GM21619 (cell line): ENCODE data around the gene CMYA5.
"Not testable (repeated sequence)": the region's sequence is repeated elsewhere in the genome, so short reads cannot be mapped to it uniquely, and the experiment has no call there.

ENCODE experiments used
- ATAC-seq: cut with Tn5 transposase; IDR thresholded peaks from one replicate; pipeline ENCODE4 v1.9.1; 2021; ENCODE audit not compliant: unreplicated experiment

The CMYA5 gene

DNA sequence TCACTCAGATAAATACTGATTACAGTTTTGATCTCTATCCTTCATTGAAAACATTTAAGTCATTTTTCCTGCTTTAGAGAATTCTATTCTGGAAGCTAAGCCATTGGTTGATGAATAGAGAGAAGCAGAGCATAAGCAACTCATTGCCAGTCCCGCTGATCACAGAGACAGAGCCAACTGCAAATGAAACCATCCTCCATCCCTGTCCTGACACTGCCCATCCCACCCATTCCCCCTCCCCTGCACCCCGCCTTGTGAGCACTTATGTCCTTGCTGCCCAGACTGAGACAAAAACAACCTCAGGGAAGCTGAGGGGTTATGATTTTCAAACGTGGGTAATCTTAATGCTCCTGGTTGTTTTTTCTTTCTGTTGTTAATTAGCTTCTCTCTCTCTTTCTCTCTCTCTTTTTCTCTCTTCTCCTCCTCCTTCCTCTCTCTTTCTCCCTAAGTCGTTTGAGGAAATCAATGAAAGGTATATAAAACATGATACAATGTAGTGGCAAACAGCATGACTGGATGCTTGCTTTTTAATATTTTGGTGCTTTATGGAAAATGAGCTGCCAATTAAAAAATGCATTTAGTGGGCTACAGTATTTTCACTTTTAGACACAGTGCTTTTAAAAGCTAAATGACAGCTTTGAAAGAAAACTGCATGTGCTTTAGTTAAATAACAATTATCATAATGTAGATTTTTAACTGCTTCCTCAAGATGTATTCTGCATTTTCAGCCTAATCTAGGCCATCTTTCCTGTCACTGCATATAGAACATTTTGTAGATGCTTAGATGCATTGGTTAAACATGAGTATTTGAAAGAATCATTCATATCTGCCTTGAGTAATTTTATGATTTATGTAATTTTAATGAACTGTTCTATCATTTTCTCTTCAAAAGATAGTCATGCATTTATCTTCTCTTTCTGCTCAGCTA, 57.3 kb downstream of the CMYA5 start:
- ATAC-seq = no peak

DNA sequence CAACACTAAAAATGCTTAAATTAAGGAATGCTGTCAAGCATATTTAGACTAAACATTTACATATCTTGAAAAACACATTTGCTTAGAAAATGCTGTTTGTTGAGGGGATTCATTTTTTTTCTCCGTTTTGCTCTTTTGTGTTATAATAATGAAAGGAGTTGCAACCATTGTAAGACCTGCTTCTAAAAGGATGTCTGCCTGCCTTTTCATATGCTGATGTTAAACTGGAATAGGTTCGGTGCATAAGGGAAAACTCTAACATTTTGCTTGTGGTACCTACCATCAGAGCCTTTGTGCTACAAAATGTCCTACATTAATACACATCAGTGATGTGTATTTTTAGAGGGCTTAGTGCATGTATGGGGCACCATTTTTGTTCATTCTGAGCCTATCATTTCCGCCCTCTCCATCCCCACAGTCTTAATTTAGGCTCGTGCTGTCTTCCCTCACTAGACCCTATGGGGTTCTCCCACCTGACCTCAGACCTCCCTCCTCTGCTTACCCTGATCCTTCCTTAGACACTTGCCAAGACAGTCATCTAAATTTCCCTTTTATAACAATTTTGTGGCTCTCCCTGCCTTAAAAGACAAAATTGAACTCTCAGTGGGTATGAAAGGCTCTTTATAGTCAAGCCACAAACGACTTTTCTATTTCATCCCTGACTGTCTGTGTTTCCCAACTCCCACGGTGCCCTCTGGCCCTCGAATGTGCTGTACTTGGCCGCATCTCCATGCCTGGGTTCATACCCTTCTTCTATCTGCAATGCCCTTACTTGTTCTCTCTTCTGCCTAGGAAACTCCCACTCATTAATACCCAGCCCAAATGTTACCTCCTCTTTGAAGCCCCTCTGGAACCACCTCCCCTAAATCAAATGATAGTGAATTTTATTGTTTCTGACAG, 61.2 kb downstream of the CMYA5 start:
- ATAC-seq = no peak

- ATAC-seq = no peak
These were observed 63.5 kb downstream of the CMYA5 start for GRCh38 chr5:79753092-79753491.

DNA sequence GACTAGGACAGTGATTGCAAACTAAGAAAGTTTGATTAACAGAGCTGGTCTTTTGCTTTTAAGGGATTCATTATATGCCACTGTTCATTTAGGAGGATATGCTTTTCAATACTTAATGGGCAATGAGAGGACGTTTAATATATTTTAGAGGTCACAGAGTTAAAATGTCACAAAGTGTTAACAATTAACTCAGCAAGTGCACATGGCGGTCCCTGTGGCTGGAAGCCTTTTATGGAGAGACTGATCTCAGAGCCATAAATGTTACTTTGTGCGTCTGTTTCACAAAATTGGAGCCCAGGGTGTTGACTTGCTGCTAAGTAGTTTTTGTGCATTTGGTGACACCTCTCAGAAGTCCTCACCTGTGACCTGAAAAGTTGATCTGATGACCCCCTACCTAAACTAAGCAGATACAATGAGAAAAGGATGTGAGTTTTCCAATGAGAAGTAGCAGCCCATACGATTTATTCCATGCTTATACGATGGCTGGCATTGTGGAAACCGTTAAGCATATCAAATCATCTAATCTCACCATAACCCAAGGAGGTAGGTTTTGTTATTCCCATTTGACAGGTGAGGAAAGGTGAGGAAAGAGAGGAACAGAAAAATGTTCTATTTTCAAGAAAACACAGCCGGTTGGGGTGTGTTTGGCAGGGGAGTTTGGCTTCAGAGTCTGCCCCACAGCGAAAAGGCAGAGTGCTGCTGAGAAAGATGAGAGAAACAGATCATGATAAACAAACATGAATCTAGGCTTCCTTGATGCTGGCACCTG, 64.4 kb downstream of the CMYA5 start:
- no peak for ATAC-seq

DNA sequence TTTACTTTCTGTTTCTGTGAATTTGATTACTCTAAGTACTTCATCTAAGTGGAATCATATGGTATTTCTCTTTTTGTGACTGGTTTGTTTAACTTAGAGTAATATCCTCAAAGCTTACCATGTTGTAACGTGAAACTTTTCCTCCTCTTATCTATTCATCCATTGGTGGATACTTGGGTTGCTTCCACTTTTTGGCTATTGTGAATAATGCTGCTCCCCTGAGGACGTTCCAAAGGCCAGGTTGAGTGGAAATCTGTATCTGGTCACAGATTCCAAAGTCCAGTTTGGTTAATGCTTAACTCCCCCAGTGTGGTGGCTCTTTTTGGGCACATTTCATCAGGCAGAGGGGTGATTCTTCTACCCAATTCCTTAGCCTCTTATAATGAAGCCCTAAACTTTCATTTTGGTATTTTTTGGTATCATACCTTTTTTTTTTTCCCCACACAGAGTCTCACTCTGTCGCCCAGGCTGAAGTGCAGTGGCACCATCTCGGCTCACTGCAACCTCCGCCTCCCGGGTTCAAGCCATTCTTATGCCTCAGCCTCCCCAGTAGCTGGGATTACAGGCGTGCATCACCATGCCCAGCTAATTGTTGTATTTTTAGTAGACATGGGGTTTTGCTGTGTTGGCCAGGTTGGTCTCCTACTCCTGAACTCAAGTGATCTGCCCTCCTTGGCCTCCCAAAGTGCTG, 65.4 kb downstream of the CMYA5 start:
- ATAC-seq = no peak

GRCh38 chr5:79756076-79756475, 66.4 kb downstream of the CMYA5 start:
- ATAC-seq = no peak

DNA sequence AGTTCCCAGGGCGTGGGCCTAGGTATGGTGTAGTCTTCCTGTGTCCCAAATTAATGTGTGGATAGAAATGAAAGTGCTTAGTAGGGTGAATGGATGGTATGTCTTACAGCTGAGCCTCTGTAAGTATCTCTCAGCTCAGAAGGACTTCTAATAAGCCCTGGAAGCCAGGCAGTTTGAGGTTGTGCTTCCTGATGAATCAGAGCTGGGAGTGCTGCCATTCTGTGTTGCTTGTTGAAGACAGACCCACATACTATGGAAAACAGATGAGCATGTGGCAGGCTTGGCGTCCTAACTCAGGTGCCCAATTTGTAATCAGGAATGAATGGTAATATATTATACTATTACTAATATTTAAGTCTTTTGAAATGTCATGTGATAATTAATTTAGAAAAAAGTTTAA, 69.8 kb downstream of the CMYA5 start:
- no peak for ATAC-seq

DNA sequence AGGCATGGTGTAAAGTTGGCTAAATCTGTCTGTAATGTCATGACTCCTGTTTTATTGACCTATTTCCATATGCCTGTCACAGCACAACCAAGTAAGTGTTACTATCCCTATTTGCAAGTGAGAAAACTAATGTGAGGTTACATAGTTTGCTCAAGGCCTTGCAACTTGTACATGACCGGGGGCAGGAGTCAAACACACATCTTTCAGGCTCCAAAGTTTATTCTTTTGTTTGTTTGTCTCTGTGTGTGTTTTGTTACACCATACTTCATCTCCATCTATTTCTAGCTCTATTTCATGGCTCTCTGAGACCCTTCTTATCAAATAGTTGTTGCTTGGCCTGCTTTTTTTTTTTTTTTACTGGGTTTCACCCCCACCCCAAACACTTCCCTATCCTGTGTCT, 70.2 kb downstream of the CMYA5 start:
- ATAC-seq = no peak

GRCh38 chr5:79762929-79763328, 73.3 kb downstream of the CMYA5 start:
- no peak for ATAC-seq

GRCh38 chr5:79764147-79764546, 74.5 kb downstream of the CMYA5 start:
- not testable (repeated sequence) for ATAC-seq

DNA sequence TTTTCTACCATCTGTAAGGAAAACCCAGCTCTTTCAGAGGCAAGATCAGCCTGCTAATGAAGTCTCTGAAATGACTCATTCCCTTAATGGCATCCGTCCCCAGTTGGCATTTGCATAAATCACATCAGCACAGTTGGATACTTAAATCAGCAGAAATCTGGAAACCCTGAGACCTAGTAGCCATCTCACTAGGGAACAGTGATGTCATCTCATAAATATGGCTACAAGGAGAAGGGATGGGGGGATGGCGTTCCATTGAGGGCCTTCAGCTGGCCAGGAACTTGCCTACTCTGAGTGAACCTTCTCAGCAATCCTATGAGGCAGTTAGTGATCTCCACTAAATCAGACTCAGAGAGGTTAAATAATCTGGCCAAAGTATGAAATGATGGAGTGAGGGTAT, 81.8 kb downstream of the CMYA5 start:
- ATAC-seq = no peak

DNA sequence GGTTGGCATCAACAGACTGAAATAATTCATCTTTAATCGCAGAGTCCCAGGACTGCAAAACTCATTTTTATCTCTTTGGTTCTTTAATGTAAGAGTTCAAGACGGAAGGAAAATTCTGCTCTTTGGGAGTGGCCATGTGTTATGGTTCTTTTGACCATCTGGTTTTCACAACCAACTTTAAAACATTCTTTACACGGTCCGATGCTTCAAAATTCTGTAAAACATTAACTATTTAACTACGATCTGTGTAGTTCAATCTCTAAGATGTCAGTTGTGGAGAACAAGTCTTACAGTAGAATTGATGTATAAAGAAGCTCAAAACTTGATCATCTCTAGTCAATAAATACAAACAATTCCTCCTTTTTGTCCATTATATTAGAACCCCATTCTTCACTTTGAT, 83.0 kb downstream of the CMYA5 start:
- no peak for ATAC-seq

- no peak for ATAC-seq
These were observed 84.0 kb downstream of the CMYA5 start for GRCh38 chr5:79773612-79774011.

GRCh38 chr5:79774171-79774854, 84.7 kb downstream of the CMYA5 start:
- no peak for ATAC-seq

DNA sequence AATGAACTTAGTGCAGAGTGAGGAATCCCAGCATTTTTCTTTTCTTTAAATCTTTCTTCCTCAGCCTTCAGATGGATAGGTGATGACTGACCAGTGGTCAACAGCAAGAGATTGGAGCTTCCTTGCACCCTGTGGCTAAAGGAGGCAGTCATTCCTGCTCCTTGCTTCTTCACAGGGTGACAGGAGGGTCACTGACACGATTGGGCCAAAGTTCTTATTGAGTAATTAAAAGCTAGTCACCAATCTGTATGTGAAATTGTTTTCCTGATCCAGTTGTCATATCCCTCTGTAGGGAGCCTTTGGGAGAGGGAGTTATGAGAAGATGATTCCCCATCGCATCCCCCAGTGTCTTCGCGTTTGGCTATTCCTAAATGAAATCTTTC, 85.2 kb downstream of the CMYA5 start:
- ATAC-seq = no peak

DNA sequence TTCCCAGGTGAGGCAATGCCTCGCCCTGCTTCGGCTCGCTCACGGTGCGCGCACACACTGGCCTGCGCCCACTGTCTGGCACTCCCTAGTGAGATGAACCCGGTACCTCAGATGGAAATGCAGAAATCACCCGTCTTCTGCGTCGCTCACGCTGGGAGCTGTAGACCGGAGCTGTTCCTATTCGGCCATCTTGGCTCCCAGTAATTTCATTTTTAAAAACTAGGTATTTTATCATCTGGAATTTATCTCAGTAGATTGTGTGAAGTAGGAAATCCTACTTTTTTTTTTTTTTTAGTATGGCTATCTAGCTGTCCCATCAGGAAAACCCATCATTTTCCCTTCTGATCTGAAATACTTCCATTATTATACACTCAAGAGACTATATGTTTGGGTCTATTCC, 95.1 kb downstream of the CMYA5 start:
- not testable (repeated sequence) for ATAC-seq

DNA sequence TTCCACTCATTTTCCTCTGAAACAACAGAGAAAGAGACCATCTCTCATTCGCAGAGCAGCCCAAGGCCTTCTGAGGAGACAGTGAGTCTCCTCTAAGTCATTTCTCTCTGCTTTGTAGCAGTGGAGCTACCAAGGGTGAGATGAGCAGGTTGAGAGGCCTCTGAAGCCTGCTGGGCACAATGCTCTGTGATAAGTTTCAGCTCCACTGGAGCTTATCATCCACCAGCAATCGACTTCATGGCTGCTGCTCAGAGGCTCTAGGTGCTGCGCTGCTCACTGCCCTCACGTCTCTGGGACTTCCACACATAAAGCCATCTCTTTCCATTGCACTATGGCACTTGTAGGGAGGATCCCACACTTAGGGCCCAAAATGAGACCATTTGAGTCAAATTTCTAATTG, 96.3 kb downstream of the CMYA5 start:
- ATAC-seq = no peak

DNA sequence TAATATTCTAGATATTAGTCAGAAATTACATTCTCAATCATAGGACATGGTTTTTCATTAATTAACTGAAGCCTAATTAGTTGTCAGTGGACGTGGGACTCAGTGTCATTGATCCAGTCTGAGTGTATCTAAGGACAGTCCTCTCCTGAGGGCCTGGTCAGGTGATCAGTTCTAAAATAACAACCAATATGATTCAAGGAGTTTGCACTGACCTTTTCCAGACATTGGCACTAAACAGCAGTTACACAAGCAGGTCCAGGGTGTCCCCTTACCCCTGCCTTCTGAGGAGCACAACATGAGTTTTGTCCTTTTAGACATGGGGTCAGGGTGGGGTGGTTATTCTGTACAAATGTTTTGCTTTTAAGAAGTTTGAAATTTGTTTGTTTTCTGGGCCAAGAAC, 97.8 kb downstream of the CMYA5 start:
- ATAC-seq = no peak

DNA sequence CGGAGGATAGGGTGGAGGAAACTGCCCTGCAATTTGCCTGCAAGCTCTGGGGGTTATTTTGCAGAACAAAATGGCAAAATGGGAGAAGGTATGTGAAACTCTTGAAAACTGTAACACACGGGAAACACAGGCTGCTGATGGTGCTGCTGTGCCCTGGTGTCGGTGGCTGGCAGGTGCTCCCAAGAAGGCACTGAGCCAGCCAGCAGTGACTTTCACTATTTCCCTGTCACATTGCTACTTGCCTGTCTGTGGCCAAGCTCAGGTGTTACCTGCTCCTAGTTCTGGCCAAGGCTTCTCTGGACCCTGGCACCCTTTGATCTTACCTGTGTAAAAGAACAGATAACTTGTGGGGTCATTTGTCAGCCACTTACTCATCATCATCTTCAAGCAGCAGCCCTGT, 102.2 kb downstream of the CMYA5 start:
- no peak for ATAC-seq

- ATAC-seq = no peak
These were observed 102.8 kb downstream of the CMYA5 start for GRCh38 chr5:79792463-79792862.
